NT2/D1 (cell line): ENCODE measurements around the gene RAPH1.

Source experiments
- SUZ12 ChIP-seq: IDR thresholded peaks from 2 replicates; pipeline ENCODE4 v1.6.1; 2011; ENCODE audit not compliant: insufficient read length, insufficient read depth; ENCODE audit errors: extremely low read depth
- YY1 ChIP-seq: IDR thresholded peaks from 2 replicates; pipeline ENCODE4 v1.6.1; 2011; ENCODE audit not compliant: insufficient read length, insufficient read depth
- ZNF274 ChIP-seq: IDR thresholded peaks from 2 replicates; pipeline ENCODE4 v1.6.1; 2011; ENCODE audit warnings: mild to moderate bottlenecking, low read depth, low read length

DNA sequence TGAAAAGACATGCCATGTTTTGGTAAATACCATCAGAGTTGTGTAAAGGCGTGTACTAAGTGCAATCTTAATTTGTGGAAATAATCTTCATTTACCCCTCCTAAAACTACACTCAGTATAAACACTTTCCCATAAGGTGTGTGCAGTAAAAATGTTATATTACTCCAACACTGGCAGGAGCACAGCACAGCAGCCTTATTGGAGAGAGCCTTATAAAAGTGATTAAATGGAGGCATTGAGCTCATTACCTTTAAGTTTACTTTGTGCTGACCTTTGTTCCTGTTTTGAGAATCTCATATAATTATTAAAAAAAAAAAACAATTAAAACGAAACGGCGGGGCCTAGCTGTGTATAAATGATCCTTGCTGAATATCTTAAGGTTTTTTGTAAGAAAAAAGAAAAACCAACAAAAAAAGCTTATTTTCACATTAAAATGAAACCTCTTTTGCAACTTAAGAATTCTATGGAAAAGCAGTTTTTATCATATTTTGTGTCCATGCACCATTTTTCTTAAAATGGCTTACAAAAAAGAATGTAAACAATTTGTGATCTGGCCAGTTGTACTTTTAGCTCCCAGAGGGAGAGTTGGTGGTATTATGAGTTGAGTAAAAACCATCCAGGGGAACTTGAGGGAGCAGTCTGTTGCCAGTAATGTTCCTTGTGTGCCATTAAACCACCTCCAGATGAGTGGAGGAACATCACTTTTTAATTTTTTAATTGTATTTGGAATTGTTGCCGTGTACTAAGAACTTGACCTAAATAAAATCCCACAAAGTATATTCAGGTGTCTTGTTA lies 103.5 kb downstream of the RAPH1 start:
- TF ChIP-seq ZNF274 (no peak), YY1 (no peak), SUZ12 (no peak)
